Neural progenitor cell (in vitro differentiated cells): ENCODE results near the gene PZP. TPM values are rescaled to one million over a fixed set of nuclear protein-coding genes. Genes with fewer than 3 reads are reported as not detected.
"Not testable (repeated sequence)": the region's sequence is repeated elsewhere in the genome, so short reads cannot be mapped to it uniquely, and the experiment has no call there.

Experiments used
- DNase-seq: peaks from one replicate; pipeline ENCODE4 v3.0.0-alpha.2; 2016; ENCODE audit warnings: low spot score
- H2AFZ ChIP-seq: fragments of 200-600 bp; sonication (generic); replicated peaks from 2 replicates; pipeline ENCODE4 v1.6.1; 2016; ENCODE audit warnings: antibody characterized with exemption
- H3F3A ChIP-seq: fragments of 200-600 bp; sonication (generic); 2 replicates; pipeline ENCODE4 v1.6.1; 2016; ENCODE audit warnings: antibody characterized with exemption, low read depth
- H3K27ac ChIP-seq: fragments of 200-600 bp; sonication (generic); 2 replicates; pipeline ENCODE4 v1.5.1; 2016; ENCODE audit warnings: mild to moderate bottlenecking
- H3K27me3 ChIP-seq: fragments of 200-600 bp; sonication (generic); 2 replicates; pipeline ENCODE4 v1.6.1; 2016; ENCODE audit warnings: mild to moderate bottlenecking, moderate library complexity
- H3K36me3 ChIP-seq: fragments of 200-600 bp; sonication (generic); 2 replicates; pipeline ENCODE4 v1.5.1; 2016
- H3K4me1 ChIP-seq: fragments of 200-600 bp; sonication (generic); 2 replicates; pipeline ENCODE4 v1.6.1; 2016; ENCODE audit warnings: mixed run types
- H3K4me2 ChIP-seq: fragments of 200-600 bp; sonication (generic); 2 replicates; pipeline ENCODE4 v1.6.1; 2016
- H3K4me3 ChIP-seq: fragments of 200-600 bp; sonication (generic); 2 replicates; pipeline ENCODE4 v1.5.1; 2016
- H3K79me2 ChIP-seq: fragments of 200-600 bp; sonication (generic); 2 replicates; pipeline ENCODE4 v1.6.1; 2016; ENCODE audit warnings: low read depth
- H3K9ac ChIP-seq: fragments of 200-600 bp; sonication (generic); 2 replicates; pipeline ENCODE4 v1.6.1; 2016
- H3K9me3 ChIP-seq: fragments of 200-600 bp; sonication (generic); 2 replicates; pipeline ENCODE4 v1.5.1; 2016; ENCODE audit warnings: low read depth
- H4K20me1 ChIP-seq: fragments of 200-600 bp; sonication (generic); 2 replicates; pipeline ENCODE4 v1.6.1; 2016; ENCODE audit warnings: low read depth
- H3K27ac Mint-ChIP-seq: 3 replicates; pipeline ENCODE4 v1.8.0; 2021; ENCODE audit warnings: mixed read lengths
- H3K27me3 Mint-ChIP-seq: 2 replicates; pipeline ENCODE4 v1.8.0; 2022; ENCODE audit warnings: low read depth, mild to moderate bottlenecking, inconsistent platforms, moderate library complexity, mixed read lengths; ENCODE audit not compliant: insufficient read depth
- H3K36me3 Mint-ChIP-seq: 3 replicates; pipeline ENCODE4 v1.8.0; 2021; ENCODE audit warnings: mixed read lengths
- H3K4me1 Mint-ChIP-seq: 3 replicates; pipeline ENCODE4 v1.8.0; 2021; ENCODE audit warnings: mixed read lengths
- H3K4me3 Mint-ChIP-seq: 3 replicates; pipeline ENCODE4 v1.8.0; 2021; ENCODE audit warnings: mild to moderate bottlenecking, moderate library complexity, mixed read lengths
- H3K9me3 Mint-ChIP-seq: 3 replicates; pipeline ENCODE4 v1.8.0; 2020; ENCODE audit warnings: mixed read lengths
- CTCF ChIP-seq: fragments of 200-600 bp; sonication (generic); IDR thresholded peaks from 2 replicates; pipeline ENCODE4 v1.5.1; 2017; ENCODE audit warnings: antibody characterized with exemption, mild to moderate bottlenecking
- EZH2 ChIP-seq: fragments of 200-600 bp; sonication (generic); IDR thresholded peaks from 2 replicates; pipeline ENCODE4 v1.6.1; 2017; ENCODE audit warnings: antibody characterized with exemption, mild to moderate bottlenecking, moderate library complexity
- EZH2phosphoT487 ChIP-seq: fragments of 200-600 bp; sonication (generic); IDR thresholded peaks from 2 replicates; pipeline ENCODE4 v1.6.1; 2017; ENCODE audit warnings: antibody characterized with exemption
- total RNA-seq: library from RNA; depleted of rRNA; stranded (reverse); fragments of >200 nt; gene quantifications from 2 replicates; pipeline ENCODE4 v1.2.3, GENCODE V29; 2015; ENCODE audit warnings: low replicate concordance

Gene PZP
- total RNA-seq, 1 donor from 2014 or later = not detected

GRCh38 chr12:9241301-9241700 lies 33.1 kb upstream of the PZP start:
- Mint-ChIP-seq H3K4me3 (no peak overlapping the region), H3K27me3 (no peaks in the 10 kb centered on the region), H3K36me3 (no peaks in the 10 kb centered on the region), H3K4me1 (no peaks in the 10 kb centered on the region), H3K9me3 (no peaks in the 10 kb centered on the region), H3K27ac (no peak overlapping the region)
- no peaks in the 10 kb centered on the region for H3K27me3 ChIP-seq
- H3K4me3 ChIP-seq = no peak overlapping the region
- no peak overlapping the region for H3K27ac ChIP-seq
- no peak overlapping the region for H3K9ac ChIP-seq
- H3K9me3 ChIP-seq = no peaks in the 10 kb centered on the region
- no peak for DNase-seq
- no peak overlapping the region for H2AFZ ChIP-seq
- TF ChIP-seq CTCF (no peak), EZH2phosphoT487 (no peak), EZH2 (no peak)
- H3K4me1 ChIP-seq = no peaks in the 10 kb centered on the region
- H3K79me2 ChIP-seq = no peaks in the 10 kb centered on the region
- no peaks in the 10 kb centered on the region for H3F3A ChIP-seq
- no peaks in the 10 kb centered on the region for H4K20me1 ChIP-seq
- H3K36me3 ChIP-seq = no peaks in the 10 kb centered on the region
- H3K4me2 ChIP-seq = no peak overlapping the region

- DNase-seq = no peak
- Histone ChIP-seq H3K4me3 (no peak overlapping the region), H3K4me2 (no peak overlapping the region), H3K27me3 (no peaks in the 10 kb centered on the region), H3K27ac (no peak overlapping the region), H2AFZ (no peak overlapping the region), H4K20me1 (no peaks in the 10 kb centered on the region), H3K9me3 (no peaks in the 10 kb centered on the region), H3K9ac (no peak overlapping the region), H3F3A (no peaks in the 10 kb centered on the region), H3K79me2 (no peaks in the 10 kb centered on the region), H3K4me1 (no peaks in the 10 kb centered on the region), H3K36me3 (no peaks in the 10 kb centered on the region)
- H3K27ac Mint-ChIP-seq = no peak overlapping the region
- TF ChIP-seq CTCF = no peak
- TF ChIP-seq EZH2phosphoT487 = no peak
- no peak for TF ChIP-seq EZH2
- H3K9me3 Mint-ChIP-seq = no peaks in the 10 kb centered on the region
- H3K4me1 Mint-ChIP-seq = no peaks in the 10 kb centered on the region
- no peaks in the 10 kb centered on the region for H3K27me3 Mint-ChIP-seq
- no peaks in the 10 kb centered on the region for H3K36me3 Mint-ChIP-seq
- H3K4me3 Mint-ChIP-seq = no peak overlapping the region
These were observed 32.6 kb upstream of the PZP start for GRCh38 chr12:9240776-9241175.

- not testable (repeated sequence) for H3K4me1 Mint-ChIP-seq, DNase-seq, H3K4me3 Mint-ChIP-seq, H3K27me3 Mint-ChIP-seq, H3K4me2 ChIP-seq, H2AFZ ChIP-seq, H3K9me3 ChIP-seq, H3K27ac ChIP-seq, H3K9ac ChIP-seq, H3K4me3 ChIP-seq, H3K79me2 ChIP-seq, H3K36me3 Mint-ChIP-seq, H3K27me3 ChIP-seq, H3K9me3 Mint-ChIP-seq, H3K27ac Mint-ChIP-seq, H4K20me1 ChIP-seq, H3F3A ChIP-seq, H3K36me3 ChIP-seq, H3K4me1 ChIP-seq
These were observed 31.9 kb upstream of the PZP start for GRCh38 chr12:9240004-9240635.

GRCh38 chr12:9237286-9237685 lies 29.1 kb upstream of the PZP start:
- no peak for DNase-seq
- H3K36me3 Mint-ChIP-seq = no peaks in the 10 kb centered on the region

More at GRCh38 chr12:9237286-9237685, 29.1 kb upstream of the PZP start:
- Histone ChIP-seq H4K20me1 (no peaks in the 10 kb centered on the region), H3K4me1 (no peaks in the 10 kb centered on the region), H3K9ac (no peak overlapping the region), H3K27ac (no peak overlapping the region), H3K9me3 (no peaks in the 10 kb centered on the region), H3K27me3 (no peaks in the 10 kb centered on the region), H3K79me2 (no peaks in the 10 kb centered on the region), H3K4me3 (no peak overlapping the region), H3K4me2 (no peak overlapping the region), H3K36me3 (no peaks in the 10 kb centered on the region), H3F3A (no peaks in the 10 kb centered on the region), H2AFZ (no peak overlapping the region)
- no peak overlapping the region for H3K27ac Mint-ChIP-seq
- no peak overlapping the region for H3K4me3 Mint-ChIP-seq
- no peaks in the 10 kb centered on the region for H3K4me1 Mint-ChIP-seq
- TF ChIP-seq CTCF = no peak
- no peak for TF ChIP-seq EZH2
- no peak for TF ChIP-seq EZH2phosphoT487
- H3K27me3 Mint-ChIP-seq = peaks cover 2% of the 10 kb centered on the region
- H3K9me3 Mint-ChIP-seq = no peaks in the 10 kb centered on the region
